ENCODE data around the gene FYN. TPM values are rescaled to one million over a fixed set of nuclear protein-coding genes. Genes with fewer than 3 reads are reported as not detected.
A peak's percentile ranks its signal among the peaks of the same experiment; 100 is the strongest.

The FYN gene
- total RNA-seq, 2 donors from 2014 or later, result 13.7 to 103 TPM

- WGBS, result 10% methylated on average over 7 of the region's 7 CpGs
- peak; percentile 21 for DNase-seq (ENCODE audit: low spot score)
- TF ChIP-seq POLR2A (IDR thresholded peaks at IDR 0.05), result no peak
- TF ChIP-seq POLR2AphosphoS5 (IDR thresholded peaks at IDR 0.05), result peak; percentile 51
- TF ChIP-seq CTCF (IDR thresholded peaks at IDR 0.05), result no peak
- H3K9me3 ChIP-seq, result no peaks in the 10 kb centered on the region
- intact Hi-C loops (cut with DNase I), result no loop called here
- peak overlapping the region; percentile 45 to 51 for H3K27ac ChIP-seq
- H3K36me3 ChIP-seq, result no peaks in the 10 kb centered on the region
- peaks cover 4% of the 10 kb centered on the region for H3K4me1 ChIP-seq (replicated peaks)
- H3K27me3 ChIP-seq (replicated peaks; ENCODE audit: insufficient read depth), result no peaks in the 10 kb centered on the region
- H3K4me3 ChIP-seq, result no peak overlapping the region
These were observed 181.7 kb downstream of the FYN start for GRCh38 chr6:111691345-111692225.

- peaks cover 8% of the 10 kb centered on the region for H3K4me1 ChIP-seq (replicated peaks)
- no peak for DNase-seq (ENCODE audit: low spot score)
- 40% methylated on average over 2 of the region's 2 CpGs for WGBS
- TF ChIP-seq POLR2A (IDR thresholded peaks at IDR 0.05) (no peak), POLR2AphosphoS5 (IDR thresholded peaks at IDR 0.05) (peak; percentile 11)
- H3K36me3 ChIP-seq, result no peaks in the 10 kb centered on the region
- H3K27ac ChIP-seq, result peak overlapping the region in 1 of 2 donors; percentile 1
- H3K9me3 ChIP-seq, result no peaks in the 10 kb centered on the region
- no peaks in the 10 kb centered on the region for H3K27me3 ChIP-seq (replicated peaks; ENCODE audit: insufficient read depth)
- intact Hi-C loops (cut with DNase I), result no loop called here
- no peak overlapping the region for H3K4me3 ChIP-seq
These were observed 183.3 kb downstream of the FYN start for GRCh38 chr6:111689946-111690345.

- no peaks in the 10 kb centered on the region for H3K36me3 ChIP-seq
- H3K4me3 ChIP-seq, result no peak overlapping the region
- TF ChIP-seq CTCF (IDR thresholded peaks at IDR 0.05) (no peak), POLR2A (IDR thresholded peaks at IDR 0.05) (no peak), POLR2AphosphoS5 (IDR thresholded peaks at IDR 0.05) (no peak)
- intact Hi-C loops (cut with DNase I), result no loop called here
- DNase-seq (ENCODE audit: low spot score), result no peak
- 93% methylated on average over 1 of the region's 1 CpG for WGBS
- H3K9me3 ChIP-seq, result no peaks in the 10 kb centered on the region
- no peak overlapping the region for H3K27ac ChIP-seq
- peaks cover 8% of the 10 kb centered on the region for H3K4me1 ChIP-seq (replicated peaks)
- no peaks in the 10 kb centered on the region for H3K27me3 ChIP-seq (replicated peaks; ENCODE audit: insufficient read depth)
These were observed 183.8 kb downstream of the FYN start for GRCh38 chr6:111689419-111689818.

- 96% methylated on average over 7 of the region's 7 CpGs for WGBS
- intact Hi-C loops (cut with DNase I), result no loop called here
- H3K27me3 ChIP-seq (replicated peaks; ENCODE audit: insufficient read depth), result no peaks in the 10 kb centered on the region
- TF ChIP-seq POLR2AphosphoS5 (IDR thresholded peaks at IDR 0.05), result no peak
- no peak for TF ChIP-seq CTCF (IDR thresholded peaks at IDR 0.05)
- no peak for TF ChIP-seq POLR2A (IDR thresholded peaks at IDR 0.05)
- H3K36me3 ChIP-seq, result no peaks in the 10 kb centered on the region
- no peak for DNase-seq (ENCODE audit: low spot score)
- H3K9me3 ChIP-seq, result no peaks in the 10 kb centered on the region
- no peak overlapping the region for H3K4me3 ChIP-seq
- peaks cover 8% of the 10 kb centered on the region for H3K4me1 ChIP-seq (replicated peaks)
- H3K27ac ChIP-seq, result no peak overlapping the region
These were observed 184.9 kb downstream of the FYN start for GRCh38 chr6:111688331-111688730.

GRCh38 chr6:111687652-111688051 is 185.6 kb downstream of the FYN start:
- Histone ChIP-seq H3K9me3 (no peaks in the 10 kb centered on the region), H3K36me3 (no peaks in the 10 kb centered on the region), H3K27ac (peak overlapping the region in 1 of 2 donors; percentile 4), H3K4me1 (replicated peaks) (peaks cover 8% of the 10 kb centered on the region), H3K27me3 (replicated peaks; ENCODE audit: insufficient read depth) (no peaks in the 10 kb centered on the region), H3K4me3 (no peak overlapping the region)
- TF ChIP-seq POLR2AphosphoS5 (IDR thresholded peaks at IDR 0.05), result no peak
- no peak for TF ChIP-seq POLR2A (IDR thresholded peaks at IDR 0.05)
- TF ChIP-seq CTCF (IDR thresholded peaks at IDR 0.05), result no peak
- no peak for DNase-seq (ENCODE audit: low spot score)
- intact Hi-C loops (cut with DNase I), result no loop called here
